K562 (cell line): Measurements from ENCODE around the gene ACACB. TPM values are rescaled to one million over a fixed set of nuclear protein-coding genes. Genes with fewer than 3 reads are reported as not detected.
A peak's percentile ranks its signal among the peaks of the same experiment; 100 is the strongest.

Experiments used
- CAMTA2 ChIP-seq: fragments of 250-450 bp; sonication (Bioruptor Pico); conservative IDR thresholded peaks from 2 replicates; pipeline ENCODE4 v1.5.1; 2022
- E2F8 ChIP-seq: fragments of 450-650 bp; IDR thresholded peaks from 2 replicates; pipeline ENCODE4 v1.7.1; 2018; ENCODE audit warnings: mild to moderate bottlenecking, low read depth; ENCODE audit not compliant: partially characterized antibody
- EP400 ChIP-seq: fragments of 450-650 bp; IDR thresholded peaks from 2 replicates; pipeline ENCODE4 v1.6.1; 2017; ENCODE audit warnings: antibody characterized with exemption, mild to moderate bottlenecking, moderate library complexity
- HDAC1 ChIP-seq, 2 experiments: fragments of 450-650 bp; IDR thresholded peaks; 2 replicates each; pipeline ENCODE4 v1.6.1; 2016 to 2017; ENCODE audit warnings: inconsistent platforms in 1 of 2, mild to moderate bottlenecking in 1 of 2, moderate library complexity in 1 of 2
- HNRNPUL1 ChIP-seq: fragments of 200-400 bp; formaldehyde crosslinking; IDR thresholded peaks from 2 replicates; pipeline ENCODE4 v1.6.1; 2017; ENCODE audit warnings: low read length
- MNT ChIP-seq, 2 experiments: fragments of 450-650 bp; conservative IDR thresholded peaks; 2 replicates each; pipeline ENCODE4 v1.6.1; 2017; ENCODE audit warnings: mild to moderate bottlenecking in 2 of 2, moderate library complexity in 2 of 2
- NR0B1 ChIP-seq: fragments of 450-650 bp; IDR thresholded peaks from one replicate; pipeline ENCODE4 v1.6.1; 2018; ENCODE audit warnings: mild to moderate bottlenecking, moderate library complexity; ENCODE audit not compliant: partially characterized antibody
- NR1H2 ChIP-seq: sonication (generic); formaldehyde crosslinking; IDR thresholded peaks from 2 replicates; pipeline ENCODE4 v1.4.0; 2020; ENCODE audit warnings: mild to moderate bottlenecking, missing genetic modification reagents
- RBM34 ChIP-seq: fragments of 200-400 bp; formaldehyde crosslinking; IDR thresholded peaks from 2 replicates; pipeline ENCODE4 v1.6.1; 2018; ENCODE audit warnings: low read length, borderline replicate concordance; ENCODE audit not compliant: insufficient read depth
- RHOXF2B ChIP-seq: fragments of 250-450 bp; sonication (Bioruptor Pico); conservative IDR thresholded peaks from 2 replicates; pipeline ENCODE4 v1.5.1; 2021
- SNIP1 ChIP-seq: fragments of 450-650 bp; IDR thresholded peaks from 2 replicates; pipeline ENCODE4 v1.7.1; 2017; ENCODE audit warnings: low read depth, mild to moderate bottlenecking
- TCFL5 ChIP-seq: fragments of 250-450 bp; sonication (Bioruptor Pico); conservative IDR thresholded peaks from 2 replicates; pipeline ENCODE4 v1.6.1; 2021; ENCODE audit warnings: mild to moderate bottlenecking, moderate library complexity, matching md5 sums
- THAP12 ChIP-seq: fragments of 250-450 bp; sonication (Bioruptor Pico); IDR thresholded peaks from 2 replicates; pipeline ENCODE4 v1.9.0; 2021; ENCODE audit warnings: mild to moderate bottlenecking, inconsistent platforms
- ZEB2 ChIP-seq: fragments of 450-650 bp; IDR thresholded peaks from 2 replicates; pipeline ENCODE4 v1.6.1; 2016
- ZKSCAN8 ChIP-seq: fragments of 200-800 bp; sonication (Bioruptor generic); IDR thresholded peaks from 2 replicates; pipeline ENCODE4 v1.6.1; 2016; ENCODE audit warnings: missing genetic modification characterization, missing compliant biosample characterization
- ZNF354B ChIP-seq: fragments of 250-450 bp; sonication (Bioruptor Pico); IDR thresholded peaks from 2 replicates; pipeline ENCODE4 v1.4.0; 2020
- polyA plus RNA-seq, 8 experiments: library from polyadenylated mRNA; depleted of rRNA in 4 of 8; stranded (reverse) in 5 of 8; unstranded in 3 of 8; fragments of >200 nt; fragmentation: Nextera tagmentation in 2 of 8; fragmentation: Illumina TruSeq in 1 of 8; extraction: Ambion mirVana in 2 of 8; extraction: Trizol in 1 of 8; gene quantifications; 2 replicates each; pipeline versions ENCODE4 v1.2.1 to v1.2.3, GENCODE V29; 2011 to 2014; ENCODE audit warnings: inconsistent platforms in 1 of 8, missing spikeins in 1 of 8
- total RNA-seq, 7 experiments: library from RNA; depleted of rRNA in 6 of 7; stranded (reverse); fragments of >200 nt in 6 of 7; fragmentation: Illumina TruSeq in 2 of 7; extraction: Trizol in 2 of 7; gene quantifications; 2 replicates each; pipeline versions ENCODE4 v1.2.1 to v1.2.3, GENCODE V29; 2011 to 2021; ENCODE audit warnings: low replicate concordance in 1 of 7
- TF ChIP-seq, protein P1 (sequence below): fragments of 200-400 bp; formaldehyde crosslinking; IDR thresholded peaks from 2 replicates; pipeline ENCODE4 v1.6.1; 2017; ENCODE audit warnings: mild to moderate bottlenecking, low read depth, low read length, moderate library complexity

ACACB gene
- total and polyA plus RNA-seq, 9 of the 15 experiments (the other 6 are each of a cell fraction or from before 2014, with no cell fraction given), result 0.10 to 2.5 (median 0.83) TPM

GRCh38 chr12:109173443-109174240, 57.3 kb downstream of the ACACB start (continued):
- TF ChIP-seq, protein P1, sequence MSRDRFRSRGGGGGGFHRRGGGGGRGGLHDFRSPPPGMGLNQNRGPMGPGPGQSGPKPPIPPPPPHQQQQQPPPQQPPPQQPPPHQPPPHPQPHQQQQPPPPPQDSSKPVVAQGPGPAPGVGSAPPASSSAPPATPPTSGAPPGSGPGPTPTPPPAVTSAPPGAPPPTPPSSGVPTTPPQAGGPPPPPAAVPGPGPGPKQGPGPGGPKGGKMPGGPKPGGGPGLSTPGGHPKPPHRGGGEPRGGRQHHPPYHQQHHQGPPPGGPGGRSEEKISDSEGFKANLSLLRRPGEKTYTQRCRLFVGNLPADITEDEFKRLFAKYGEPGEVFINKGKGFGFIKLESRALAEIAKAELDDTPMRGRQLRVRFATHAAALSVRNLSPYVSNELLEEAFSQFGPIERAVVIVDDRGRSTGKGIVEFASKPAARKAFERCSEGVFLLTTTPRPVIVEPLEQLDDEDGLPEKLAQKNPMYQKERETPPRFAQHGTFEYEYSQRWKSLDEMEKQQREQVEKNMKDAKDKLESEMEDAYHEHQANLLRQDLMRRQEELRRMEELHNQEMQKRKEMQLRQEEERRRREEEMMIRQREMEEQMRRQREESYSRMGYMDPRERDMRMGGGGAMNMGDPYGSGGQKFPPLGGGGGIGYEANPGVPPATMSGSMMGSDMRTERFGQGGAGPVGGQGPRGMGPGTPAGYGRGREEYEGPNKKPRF, result no peak
- TF ChIP-seq HDAC1 (IDR thresholded peaks at IDR 0.05) (no peak), THAP12 (CRISPR knock-in tag) (no peak), EP400 (peak; percentile 78), NR1H2 (CRISPR knock-in tag) (no peak), SNIP1 (no peak), ZNF354B (CRISPR knock-in tag) (no peak), RHOXF2B (CRISPR knock-in tag) (no peak), CAMTA2 (CRISPR knock-in tag) (no peak), ZEB2 (no peak; the same call in 1 of the 2 replicates), TCFL5 (CRISPR knock-in tag) (no peak), NR0B1 (no peak), ZKSCAN8 (CRISPR knock-in tag) (peak; percentile 54; the same call in 1 of the 2 replicates), MNT (conservative IDR thresholded peaks at IDR 0.05) (no peak), HNRNPUL1 (no peak), RBM34 (no peak), E2F8 (no peak)
